GM18498 (cell line): ENCODE data around the gene FBXL7.

Experiments
- ATAC-seq: cut with Tn5 transposase; IDR thresholded peaks from one replicate; pipeline ENCODE4 v1.9.1; 2021; ENCODE audit warnings: mild to moderate bottlenecking, moderate library complexity; ENCODE audit not compliant: unreplicated experiment

Gene FBXL7

GRCh38 chr5:15499528-15500324, at the start of gene FBXL7:
Gene FBXL7 (plus strand): TSS chr5:15500180.
- peak; percentile 50 for ATAC-seq

GRCh38 chr5:15450473-15450872, 49.5 kb upstream of the FBXL7 start:
- no peak for ATAC-seq

- ATAC-seq: no peak
These were observed 49.0 kb upstream of the FBXL7 start for GRCh38 chr5:15450949-15451348.

GRCh38 chr5:15452030-15452429, 48.0 kb upstream of the FBXL7 start:
- ATAC-seq: no peak

GRCh38 chr5:15452781-15453180, 47.2 kb upstream of the FBXL7 start:
- no peak for ATAC-seq

GRCh38 chr5:15459200-15459599, 40.8 kb upstream of the FBXL7 start:
- no peak for ATAC-seq

GRCh38 chr5:15463231-15463980, 36.6 kb upstream of the FBXL7 start:
- no peak for ATAC-seq

- ATAC-seq: no peak
These were observed 27.9 kb upstream of the FBXL7 start for GRCh38 chr5:15472116-15472515.

- ATAC-seq: no peak
These were observed 25.7 kb upstream of the FBXL7 start for GRCh38 chr5:15474143-15474719.

GRCh38 chr5:15475367-15475766, 24.6 kb upstream of the FBXL7 start:
- ATAC-seq: no peak

- no peak for ATAC-seq
These were observed 23.0 kb upstream of the FBXL7 start for GRCh38 chr5:15476977-15477376.

GRCh38 chr5:15480436-15480835, 19.5 kb upstream of the FBXL7 start:
- no peak for ATAC-seq

- ATAC-seq: no peak
These were observed 16.5 kb upstream of the FBXL7 start for GRCh38 chr5:15483351-15484097.

- no peak for ATAC-seq
These were observed 12.8 kb upstream of the FBXL7 start for GRCh38 chr5:15487228-15487627.

GRCh38 chr5:15489571-15490235, 10.3 kb upstream of the FBXL7 start:
- ATAC-seq: no peak

- no peak for ATAC-seq
These were observed 7.4 kb upstream of the FBXL7 start for GRCh38 chr5:15492545-15492944.

- no peak for ATAC-seq
These were observed 6.5 kb upstream of the FBXL7 start for GRCh38 chr5:15493501-15493900.

- no peak for ATAC-seq
These were observed 5.0 kb upstream of the FBXL7 start for GRCh38 chr5:15495026-15495425.

- ATAC-seq: no peak
These were observed 3.1 kb upstream of the FBXL7 start for GRCh38 chr5:15496886-15497285.

GRCh38 chr5:15500325-15501001, 483 bp downstream of the FBXL7 start:
- ATAC-seq: peak; percentile 36
